GM12878 (cell line): ENCODE results near the gene SHISA2. TPM values are rescaled to one million over a fixed set of nuclear protein-coding genes. Genes with fewer than 3 reads are reported as not detected.

ENCODE experiments used
- ATAC-seq: fragments of 200-7000 bp; cut with Tn5 transposase; 3 replicates; pipeline ENCODE4 v1.9.1; 2020; ENCODE audit warnings: mild to moderate bottlenecking, moderate library complexity
- BruUV-seq: library from RNA; stranded (reverse); fragments of 400-500 nt; replicated peaks from 2 replicates; lab custom pipeline; 2021; lab: Mats Ljungman, UMichigan
- CTCF ChIA-PET: fragments of 300-600 bp; sonication (Branson Sonifier 250); formaldehyde crosslinking; extraction: SDS; loops from one replicate; lab custom pipeline; 2021; ENCODE audit warnings: inconsistent platforms; lab: Yijun Ruan, JAX
- POLR2A ChIA-PET: fragments of 350-600 bp; formaldehyde crosslinking; extraction: SDS; loops from one replicate; lab custom pipeline; 2021; ENCODE audit warnings: inconsistent platforms; lab: Charles Lee
- RAD21 ChIA-PET: fragments of 300-600 bp; sonication (Branson Sonifier 250); formaldehyde crosslinking; loops from one replicate; lab custom pipeline; 2023; ENCODE audit warnings: antibody characterized with exemption; ENCODE audit not compliant: unreplicated experiment; lab: Charles Lee
- SMC1A ChIA-PET: fragments of 300-600 bp; sonication (Branson Sonifier 250); formaldehyde crosslinking; loops from one replicate; lab custom pipeline; 2023; ENCODE audit not compliant: unreplicated experiment, uncharacterized antibody; lab: Charles Lee
- DNase-seq: peaks from one replicate; pipeline ENCODE4 v3.0.0-alpha.2; 2011; ENCODE audit warnings: low read depth, low spot score
- FAIRE-seq: peaks from 3 replicates; lab custom pipeline; 2011; peaks lifted over from hg19 to GRCh38; lab: Jason Lieb, UNC
- H2AFZ ChIP-seq: 2 replicates; pipeline ENCODE4 v1.6.0; 2011; ENCODE audit warnings: low read depth, low read length, control low read depth; ENCODE audit not compliant: control insufficient read depth
- H3K27ac ChIP-seq: 2 replicates; pipeline ENCODE4 v1.5.1; 2011; ENCODE audit warnings: control low read depth; ENCODE audit not compliant: control insufficient read depth, insufficient read depth
- H3K27me3 ChIP-seq, 2 experiments: replicated peaks in 1 of 2; 2 replicates each; pipeline versions ENCODE4 v1.6.0 to v1.6.1; 2011; ENCODE audit warnings: low read length in 1 of 2; ENCODE audit not compliant: control insufficient read depth in 2 of 2, insufficient read depth in 2 of 2
- H3K36me3 ChIP-seq, 2 experiments: 2 replicates each; pipeline ENCODE4 v1.5.1; 2011; ENCODE audit warnings: low read length in 1 of 2; ENCODE audit not compliant: control insufficient read depth in 2 of 2, insufficient read depth in 2 of 2
- H3K4me1 ChIP-seq: 2 replicates; pipeline ENCODE4 v1.6.1; 2011; ENCODE audit warnings: mild to moderate bottlenecking, low read length, moderate library complexity, mixed read lengths; ENCODE audit not compliant: control insufficient read depth, insufficient read depth
- H3K4me2 ChIP-seq: 2 replicates; pipeline ENCODE4 v1.6.0; 2011; ENCODE audit warnings: control low read depth; ENCODE audit not compliant: control insufficient read depth, insufficient read depth
- H3K4me3 ChIP-seq: fragments of 200-600 bp; sonication (generic); 2 replicates; pipeline ENCODE4 v1.5.1; 2016
- H3K79me2 ChIP-seq: 2 replicates; pipeline ENCODE4 v1.6.0; 2011; ENCODE audit warnings: low read length; ENCODE audit not compliant: control insufficient read depth, insufficient read depth
- H3K9ac ChIP-seq: 2 replicates; pipeline ENCODE4 v1.8.0; 2011; ENCODE audit warnings: low read length, control low read depth, mixed read lengths; ENCODE audit not compliant: control insufficient read depth, insufficient read depth
- H3K9me3 ChIP-seq: replicated peaks from 3 replicates; pipeline ENCODE4 v1.5.1; 2011; ENCODE audit warnings: mild to moderate bottlenecking, low read length; ENCODE audit not compliant: control insufficient read depth, insufficient read depth
- H4K20me1 ChIP-seq: 2 replicates; pipeline ENCODE4 v1.6.0; 2011; ENCODE audit not compliant: control insufficient read depth, insufficient read depth
- CREB1 ChIP-seq: IDR thresholded peaks from 2 replicates; pipeline ENCODE4 v1.6.1; 2012; ENCODE audit warnings: low read depth, mild to moderate bottlenecking, inconsistent platforms
- CREM ChIP-seq: IDR thresholded peaks from 2 replicates; pipeline ENCODE4 v1.6.1; 2014; ENCODE audit warnings: antibody characterized with exemption, low read depth
- PAX8 ChIP-seq: fragments of 450-650 bp; IDR thresholded peaks from 2 replicates; pipeline ENCODE4 v1.6.1; 2017; ENCODE audit warnings: mild to moderate bottlenecking, moderate library complexity
- POLR2AphosphoS2 ChIP-seq: IDR thresholded peaks from 2 replicates; pipeline ENCODE4 v1.6.1; 2011; ENCODE audit warnings: low read depth, mild to moderate bottlenecking, low read length, improper control_type of control experiment, moderate library complexity
- SIX5 ChIP-seq: IDR thresholded peaks from 2 replicates; pipeline ENCODE4 v1.6.1; 2011; ENCODE audit warnings: mild to moderate bottlenecking, low read depth, low read length, moderate library complexity; ENCODE audit not compliant: severe bottlenecking
- SPI1 ChIP-seq: IDR thresholded peaks from 2 replicates; pipeline ENCODE4 v1.6.1; 2011; ENCODE audit warnings: low read depth, mild to moderate bottlenecking, low read length, moderate library complexity, borderline replicate concordance; ENCODE audit not compliant: insufficient read depth
- TBL1XR1 ChIP-seq: IDR thresholded peaks from 2 replicates; pipeline ENCODE4 v1.6.1; 2012; ENCODE audit warnings: low read depth, low read length, improper control_type of control experiment
- YBX1 ChIP-seq: fragments of 450-650 bp; IDR thresholded peaks from 2 replicates; pipeline ENCODE4 v1.6.1; 2016; ENCODE audit warnings: antibody characterized with exemption
- WGBS: methylation state at CpG from one replicate; pipeline ENCODE4 v1.1.6; 2016; ENCODE audit warnings: low lambda C conversion rate; ENCODE audit not compliant: insufficient replicate concordance, insufficient coverage; ENCODE audit errors: missing lambda C conversion rate; 5-methylcytosine and 5-hydroxymethylcytosine counted together
- in situ Hi-C: fragments of 300-500 bp; cut with MboI; formaldehyde crosslinking; loops from 9 replicates; pipeline ENCODE4 v1.14.3; 2018; ENCODE audit warnings: mixed read lengths
- intact Hi-C: fragments of 100-400 bp; cut with micrococcal nuclease; formaldehyde crosslinking; loops from one replicate; pipeline ENCODE4 v1.14.2; 2022; ENCODE audit not compliant: unreplicated experiment
- polyA plus RNA-seq, 11 experiments: library from polyadenylated mRNA; depleted of rRNA in 4 of 11; unstranded in 6 of 11; stranded (reverse) in 5 of 11; fragments of >200 nt; fragmentation: Nextera tagmentation in 4 of 11; fragmentation: Illumina TruSeq in 1 of 11; extraction: Ambion mirVana in 4 of 11; extraction: Trizol in 1 of 11; gene quantifications; 1 replicate in 1 of 11; 2 replicates in 10 of 11; pipeline versions ENCODE4 v1.2.1 to v1.2.3, GENCODE V29; 2011 to 2016; ENCODE audit warnings: inconsistent platforms in 2 of 11, missing spikeins in 2 of 11, low read depth in 1 of 11
- total RNA-seq, 4 experiments: library from RNA; depleted of rRNA in 3 of 4; stranded (reverse); fragments of >200 nt in 3 of 4; fragmentation: Illumina TruSeq in 1 of 4; extraction: Trizol in 1 of 4; gene quantifications; 2 replicates each; pipeline versions ENCODE4 v1.2.1 to v1.2.3, GENCODE V29; 2013 to 2021
- TF ChIP-seq, protein P1 (sequence below): fragments of 450-650 bp; formaldehyde crosslinking; IDR thresholded peaks from 2 replicates; pipeline ENCODE4 v1.4.0; 2020; ENCODE audit warnings: mild to moderate bottlenecking, moderate library complexity
- TF ChIP-seq, protein P2 (sequence below): fragments of 450-650 bp; IDR thresholded peaks from 2 replicates; pipeline ENCODE4 v1.6.1; 2018; ENCODE audit warnings: mild to moderate bottlenecking, low read depth, moderate library complexity; ENCODE audit not compliant: partially characterized antibody
- TF ChIP-seq, protein P3 (sequence below): fragments of 150-350 bp; IDR thresholded peaks from 2 replicates; pipeline ENCODE4 v1.6.1; 2016; ENCODE audit warnings: low read depth, low read length

Gene SHISA2
- total and polyA plus RNA-seq, 10 of the 15 experiments (the other 5 are each of a cell fraction or from before 2014, with no cell fraction given), result 0.04 to 0.08 TPM; not detected in 8

DNA sequence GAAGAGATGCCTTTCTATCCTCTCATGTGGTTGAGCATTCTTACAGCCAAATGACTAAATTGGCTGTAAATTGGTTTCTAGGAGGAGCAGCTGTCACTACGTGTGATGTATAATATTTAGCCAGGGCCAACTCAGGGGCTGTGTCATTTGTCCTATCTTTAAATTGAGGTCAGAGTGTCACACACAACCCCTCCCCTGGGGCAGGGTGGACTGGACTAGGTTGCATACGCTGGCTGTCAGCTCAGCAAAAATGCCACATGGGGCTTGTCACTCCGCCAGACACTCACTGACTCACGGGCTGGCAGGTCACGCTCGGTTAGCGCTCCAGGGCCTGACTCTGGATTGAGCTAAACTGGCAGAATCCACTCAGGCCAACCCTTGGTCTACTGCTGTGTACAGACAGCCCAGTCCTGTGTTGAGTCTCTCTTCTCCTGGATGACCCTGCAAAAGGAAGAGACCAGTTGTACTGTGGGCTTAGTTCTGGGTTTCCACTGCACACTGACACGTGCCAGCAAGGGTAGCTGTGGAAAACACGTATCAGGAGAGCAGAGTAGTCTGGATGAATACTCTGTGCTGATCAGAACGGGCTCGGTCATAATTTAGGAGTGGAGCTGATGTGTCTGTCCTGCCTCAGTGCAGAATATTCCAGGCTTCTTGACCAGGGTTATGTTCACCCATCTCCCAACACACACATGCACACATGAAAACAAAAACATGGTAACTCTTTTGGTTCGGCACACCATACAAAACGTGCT is 29.1 kb downstream of the SHISA2 start (continued):
- TF ChIP-seq, protein P1, sequence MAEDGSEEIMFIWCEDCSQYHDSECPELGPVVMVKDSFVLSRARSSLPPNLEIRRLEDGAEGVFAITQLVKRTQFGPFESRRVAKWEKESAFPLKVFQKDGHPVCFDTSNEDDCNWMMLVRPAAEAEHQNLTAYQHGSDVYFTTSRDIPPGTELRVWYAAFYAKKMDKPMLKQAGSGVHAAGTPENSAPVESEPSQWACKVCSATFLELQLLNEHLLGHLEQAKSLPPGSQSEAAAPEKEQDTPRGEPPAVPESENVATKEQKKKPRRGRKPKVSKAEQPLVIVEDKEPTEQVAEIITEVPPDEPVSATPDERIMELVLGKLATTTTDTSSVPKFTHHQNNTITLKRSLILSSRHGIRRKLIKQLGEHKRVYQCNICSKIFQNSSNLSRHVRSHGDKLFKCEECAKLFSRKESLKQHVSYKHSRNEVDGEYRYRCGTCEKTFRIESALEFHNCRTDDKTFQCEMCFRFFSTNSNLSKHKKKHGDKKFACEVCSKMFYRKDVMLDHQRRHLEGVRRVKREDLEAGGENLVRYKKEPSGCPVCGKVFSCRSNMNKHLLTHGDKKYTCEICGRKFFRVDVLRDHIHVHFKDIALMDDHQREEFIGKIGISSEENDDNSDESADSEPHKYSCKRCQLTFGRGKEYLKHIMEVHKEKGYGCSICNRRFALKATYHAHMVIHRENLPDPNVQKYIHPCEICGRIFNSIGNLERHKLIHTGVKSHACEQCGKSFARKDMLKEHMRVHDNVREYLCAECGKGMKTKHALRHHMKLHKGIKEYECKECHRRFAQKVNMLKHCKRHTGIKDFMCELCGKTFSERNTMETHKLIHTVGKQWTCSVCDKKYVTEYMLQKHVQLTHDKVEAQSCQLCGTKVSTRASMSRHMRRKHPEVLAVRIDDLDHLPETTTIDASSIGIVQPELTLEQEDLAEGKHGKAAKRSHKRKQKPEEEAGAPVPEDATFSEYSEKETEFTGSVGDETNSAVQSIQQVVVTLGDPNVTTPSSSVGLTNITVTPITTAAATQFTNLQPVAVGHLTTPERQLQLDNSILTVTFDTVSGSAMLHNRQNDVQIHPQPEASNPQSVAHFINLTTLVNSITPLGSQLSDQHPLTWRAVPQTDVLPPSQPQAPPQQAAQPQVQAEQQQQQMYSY (CRISPR knock-in tag), result no peak
- no peak for TF ChIP-seq SIX5

DNA sequence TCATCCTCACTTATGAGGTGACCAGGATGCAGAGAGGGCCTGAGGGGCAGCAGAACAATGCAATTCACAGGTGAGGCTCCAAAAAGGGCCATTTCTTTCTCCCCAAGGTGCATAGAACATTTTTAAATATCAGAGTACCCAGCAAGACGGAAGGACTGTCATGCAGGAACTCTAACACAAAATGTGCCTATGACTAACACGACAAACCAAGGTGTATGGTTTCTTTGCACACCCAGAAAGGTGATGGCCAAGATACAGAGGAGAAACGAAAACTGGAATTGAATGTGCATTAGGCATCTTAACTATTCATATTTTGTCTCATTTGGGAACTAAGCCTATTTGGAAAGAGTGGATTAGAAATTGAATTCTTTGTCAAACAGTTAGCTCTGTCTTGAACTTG is 29.9 kb downstream of the SHISA2 start:
- Histone ChIP-seq H3K4me3 (no peak overlapping the region), H3K36me3 (no peaks in the 10 kb centered on the region), H4K20me1 (no peaks in the 10 kb centered on the region), H2AFZ (no peak overlapping the region), H3K27ac (no peak overlapping the region), H3K9ac (no peak overlapping the region), H3K27me3 (no peaks in the 10 kb centered on the region; a peak in 2 of 4 replicates), H3K4me2 (no peak overlapping the region), H3K9me3 (no peaks in the 10 kb centered on the region), H3K79me2 (no peaks in the 10 kb centered on the region), H3K4me1 (no peaks in the 10 kb centered on the region)
- intact Hi-C loops, result no loop called here
- in situ Hi-C loops, result no loop called here
- ChIA-PET CTCF (no interaction called here), POLR2A (no interaction called here), SMC1A (no interaction called here), RAD21 (interaction anchor here (0.6 kb wide), 1 partner anchor 716 kb away, joined by 3 read pairs; no protein-coding TSS in a partner anchor)
- FAIRE-seq, result no peak
- WGBS, result 0% methylated on average over 3 of the region's 3 CpGs
- DNase-seq, result no peak
- BruUV-seq, result no TSS peak
- no peak for ATAC-seq
- TF ChIP-seq SPI1 (no peak), CREM (no peak), CREB1 (no peak), YBX1 (no peak), POLR2AphosphoS2 (no peak), PAX8 (no peak), TBL1XR1 (no peak)
- TF ChIP-seq, protein P2, sequence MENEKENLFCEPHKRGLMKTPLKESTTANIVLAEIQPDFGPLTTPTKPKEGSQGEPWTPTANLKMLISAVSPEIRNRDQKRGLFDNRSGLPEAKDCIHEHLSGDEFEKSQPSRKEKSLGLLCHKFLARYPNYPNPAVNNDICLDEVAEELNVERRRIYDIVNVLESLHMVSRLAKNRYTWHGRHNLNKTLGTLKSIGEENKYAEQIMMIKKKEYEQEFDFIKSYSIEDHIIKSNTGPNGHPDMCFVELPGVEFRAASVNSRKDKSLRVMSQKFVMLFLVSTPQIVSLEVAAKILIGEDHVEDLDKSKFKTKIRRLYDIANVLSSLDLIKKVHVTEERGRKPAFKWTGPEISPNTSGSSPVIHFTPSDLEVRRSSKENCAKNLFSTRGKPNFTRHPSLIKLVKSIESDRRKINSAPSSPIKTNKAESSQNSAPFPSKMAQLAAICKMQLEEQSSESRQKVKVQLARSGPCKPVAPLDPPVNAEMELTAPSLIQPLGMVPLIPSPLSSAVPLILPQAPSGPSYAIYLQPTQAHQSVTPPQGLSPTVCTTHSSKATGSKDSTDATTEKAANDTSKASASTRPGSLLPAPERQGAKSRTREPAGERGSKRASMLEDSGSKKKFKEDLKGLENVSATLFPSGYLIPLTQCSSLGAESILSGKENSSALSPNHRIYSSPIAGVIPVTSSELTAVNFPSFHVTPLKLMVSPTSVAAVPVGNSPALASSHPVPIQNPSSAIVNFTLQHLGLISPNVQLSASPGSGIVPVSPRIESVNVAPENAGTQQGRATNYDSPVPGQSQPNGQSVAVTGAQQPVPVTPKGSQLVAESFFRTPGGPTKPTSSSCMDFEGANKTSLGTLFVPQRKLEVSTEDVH, result no peak
- TF ChIP-seq, protein P3, sequence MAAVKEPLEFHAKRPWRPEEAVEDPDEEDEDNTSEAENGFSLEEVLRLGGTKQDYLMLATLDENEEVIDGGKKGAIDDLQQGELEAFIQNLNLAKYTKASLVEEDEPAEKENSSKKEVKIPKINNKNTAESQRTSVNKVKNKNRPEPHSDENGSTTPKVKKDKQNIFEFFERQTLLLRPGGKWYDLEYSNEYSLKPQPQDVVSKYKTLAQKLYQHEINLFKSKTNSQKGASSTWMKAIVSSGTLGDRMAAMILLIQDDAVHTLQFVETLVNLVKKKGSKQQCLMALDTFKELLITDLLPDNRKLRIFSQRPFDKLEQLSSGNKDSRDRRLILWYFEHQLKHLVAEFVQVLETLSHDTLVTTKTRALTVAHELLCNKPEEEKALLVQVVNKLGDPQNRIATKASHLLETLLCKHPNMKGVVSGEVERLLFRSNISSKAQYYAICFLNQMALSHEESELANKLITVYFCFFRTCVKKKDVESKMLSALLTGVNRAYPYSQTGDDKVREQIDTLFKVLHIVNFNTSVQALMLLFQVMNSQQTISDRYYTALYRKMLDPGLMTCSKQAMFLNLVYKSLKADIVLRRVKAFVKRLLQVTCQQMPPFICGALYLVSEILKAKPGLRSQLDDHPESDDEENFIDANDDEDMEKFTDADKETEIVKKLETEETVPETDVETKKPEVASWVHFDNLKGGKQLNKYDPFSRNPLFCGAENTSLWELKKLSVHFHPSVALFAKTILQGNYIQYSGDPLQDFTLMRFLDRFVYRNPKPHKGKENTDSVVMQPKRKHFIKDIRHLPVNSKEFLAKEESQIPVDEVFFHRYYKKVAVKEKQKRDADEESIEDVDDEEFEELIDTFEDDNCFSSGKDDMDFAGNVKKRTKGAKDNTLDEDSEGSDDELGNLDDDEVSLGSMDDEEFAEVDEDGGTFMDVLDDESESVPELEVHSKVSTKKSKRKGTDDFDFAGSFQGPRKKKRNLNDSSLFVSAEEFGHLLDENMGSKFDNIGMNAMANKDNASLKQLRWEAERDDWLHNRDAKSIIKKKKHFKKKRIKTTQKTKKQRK, result no peak
